ENCODE results near the gene SUZ12.
"Not testable (repeated sequence)": the region's sequence is repeated elsewhere in the genome, so short reads cannot be mapped to it uniquely, and the experiment has no call there.

SUZ12 gene

DNA sequence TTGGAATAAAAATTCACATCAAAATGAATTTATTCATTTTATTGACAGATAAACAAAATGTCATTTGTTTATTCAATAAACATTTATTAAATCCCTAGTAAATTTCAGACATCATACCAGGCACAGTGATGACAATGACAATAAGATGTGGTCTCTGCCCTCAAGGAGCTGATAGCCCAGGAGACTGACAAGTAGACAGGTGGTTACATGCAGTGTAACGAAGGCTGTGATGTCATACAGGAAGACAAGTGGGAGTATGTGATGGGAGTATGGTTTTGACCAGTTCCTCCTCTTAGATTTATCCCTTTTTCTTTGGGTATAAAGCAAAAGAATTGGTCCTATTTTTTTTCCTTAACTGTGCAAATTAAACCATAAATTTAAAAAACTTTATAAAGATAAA is 97.0 kb downstream of the SUZ12 start:
- DNase-seq: not testable (repeated sequence)

DNA sequence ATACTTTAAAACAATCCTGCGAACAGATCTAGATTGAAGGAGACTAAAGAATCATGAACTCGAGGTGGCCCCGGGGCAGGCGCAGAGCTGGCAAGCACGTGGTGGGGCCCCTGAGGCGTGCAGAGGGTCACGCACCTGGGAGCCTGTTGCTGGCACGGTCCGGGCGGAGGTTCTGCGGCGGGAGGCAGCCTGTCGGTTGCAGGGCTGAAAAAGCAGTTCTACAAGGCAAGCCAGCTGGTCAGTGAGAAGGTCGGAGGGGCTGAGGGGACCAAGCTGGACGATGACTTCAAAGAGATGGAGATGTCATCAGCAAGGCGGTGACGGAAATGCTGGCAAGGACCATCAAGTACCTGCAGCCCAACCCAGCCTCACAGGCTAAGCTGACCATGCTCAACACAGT is 103.4 kb downstream of the SUZ12 start:
- not testable (repeated sequence) for DNase-seq

GRCh38 chr17:32041306-32041875 is 104.6 kb downstream of the SUZ12 start:
- not testable (repeated sequence) for DNase-seq

DNA sequence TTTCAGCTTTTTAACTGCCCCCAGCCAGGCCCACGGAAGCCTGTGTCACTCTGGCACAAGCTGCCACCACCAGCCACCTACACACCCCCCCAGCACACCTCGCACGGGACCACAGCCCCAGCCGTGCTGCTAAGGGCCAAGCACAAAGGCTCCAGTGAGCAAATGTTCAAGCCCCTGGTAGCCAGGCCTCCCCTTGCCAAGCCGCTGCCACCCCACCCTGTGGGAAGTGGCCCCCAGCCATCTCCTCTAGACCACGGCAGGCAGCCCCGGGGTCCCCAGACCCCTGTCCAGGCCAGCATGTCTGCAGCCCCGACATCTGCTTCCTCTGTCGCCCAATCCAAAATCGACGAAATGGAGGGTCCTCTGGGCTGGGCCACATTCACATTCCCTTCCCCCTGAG is 105.5 kb downstream of the SUZ12 start:
- not testable (repeated sequence) for DNase-seq

DNA sequence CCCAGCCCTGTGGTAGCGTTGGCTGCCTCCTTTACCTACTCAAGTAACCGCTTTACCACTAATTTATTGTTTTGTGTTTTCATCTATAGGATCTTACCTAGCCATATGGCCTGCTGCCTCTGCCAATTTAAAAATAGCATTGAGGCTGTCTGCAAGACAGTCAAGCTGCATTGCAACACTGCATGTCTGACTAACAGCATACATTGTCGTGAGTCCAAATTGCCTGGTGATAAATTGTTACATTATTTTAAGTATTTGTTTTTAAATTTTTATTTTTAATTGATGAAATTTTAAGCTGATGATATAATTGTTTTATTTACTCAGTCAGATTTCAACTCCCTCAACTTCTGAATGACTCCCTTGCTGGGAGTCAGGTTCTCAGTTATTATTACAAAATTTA is 108.8 kb downstream of the SUZ12 start:
- DNase-seq: not testable (repeated sequence)

GRCh38 chr17:32047663-32048062 is 110.9 kb downstream of the SUZ12 start:
- DNase-seq: not testable (repeated sequence)
